Measurements from ENCODE around the gene AGAP1. TPM values are rescaled to one million over a fixed set of nuclear protein-coding genes. Genes with fewer than 3 reads are reported as not detected.

Gene AGAP1
- total RNA-seq, 1 donor from 2014 or later = 39.4 TPM

GRCh38 chr2:235592836-235593235 lies 99.0 kb downstream of the AGAP1 start:
- Mint-ChIP-seq H3K27me3 (ENCODE audit: low read depth, unreplicated experiment) (no peaks in the 10 kb centered on the region), H3K4me1 (ENCODE audit: low read depth, unreplicated experiment) (peaks cover 10% of the 10 kb centered on the region), H3K36me3 (ENCODE audit: low read depth, unreplicated experiment) (peaks cover 2% of the 10 kb centered on the region), H3K9me3 (ENCODE audit: unreplicated experiment) (peaks cover 2% of the 10 kb centered on the region), H3K27ac (ENCODE audit: unreplicated experiment) (peak overlapping the region; percentile 63), H3K4me3 (ENCODE audit: unreplicated experiment) (no peak overlapping the region)
- no peak overlapping the region for H3K4me3 ChIP-seq (ENCODE audit: insufficient read depth, low read depth, low read length)
- no peak overlapping the region for H3K27ac ChIP-seq (ENCODE audit: low read depth, low read length)
- H3K9ac ChIP-seq (ENCODE audit: low read length) = no peak overlapping the region
- no peak for FAIRE-seq
- no peak for TF ChIP-seq EZH2 (IDR thresholded peaks at IDR 0.05; ENCODE audit: insufficient read depth, low read length)
- TF ChIP-seq CTCF (IDR thresholded peaks at IDR 0.05; ENCODE audit: insufficient read depth, low read depth, low read length) = no peak
- no peaks in the 10 kb centered on the region for H3K4me1 ChIP-seq (ENCODE audit: insufficient read depth, low read length)
- no peaks in the 10 kb centered on the region for H3K9me3 ChIP-seq (ENCODE audit: insufficient read depth, low read depth, low read length)
- no peaks in the 10 kb centered on the region for H3K79me2 ChIP-seq (ENCODE audit: insufficient read depth, low read length)
- no peak overlapping the region for H3K4me2 ChIP-seq (ENCODE audit: low read length)
- H4K20me1 ChIP-seq (ENCODE audit: insufficient read depth, low read length) = peaks cover 68% of the 10 kb centered on the region
- no peak overlapping the region for H2AFZ ChIP-seq (ENCODE audit: low read depth, low read length)
- H3K36me3 ChIP-seq (ENCODE audit: insufficient read depth, low read length) = no peaks in the 10 kb centered on the region
- no peak for DNase-seq (ENCODE audit: low read depth)
- H3K27me3 ChIP-seq (ENCODE audit: insufficient read depth, low read length) = no peaks in the 10 kb centered on the region

DNA sequence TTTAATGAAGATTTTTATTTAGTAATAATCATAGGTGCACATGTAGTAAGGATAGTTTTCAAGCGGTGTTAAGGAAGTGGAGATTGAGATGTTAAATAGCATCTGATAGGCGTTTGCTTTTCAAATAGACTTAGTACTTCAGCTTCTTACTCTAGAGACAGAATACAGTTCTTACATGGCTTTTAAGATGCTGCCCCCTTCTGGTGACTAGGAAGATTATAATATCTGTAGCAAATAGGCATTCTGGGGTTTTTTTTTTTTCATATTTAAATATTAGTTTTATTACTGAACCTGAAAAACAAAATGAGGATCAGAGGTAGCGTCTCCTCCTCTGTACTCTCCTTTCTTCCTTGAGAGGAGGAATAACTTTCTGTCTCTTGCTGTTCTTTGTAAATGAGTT lies 100.2 kb downstream of the AGAP1 start:
- FAIRE-seq = no peak
- H3K4me1 ChIP-seq (ENCODE audit: insufficient read depth, low read length) = no peaks in the 10 kb centered on the region
- no peak overlapping the region for H3K9ac ChIP-seq (ENCODE audit: low read length)
- H3K36me3 ChIP-seq (ENCODE audit: insufficient read depth, low read length) = no peaks in the 10 kb centered on the region
- peaks cover 10% of the 10 kb centered on the region for H3K4me1 Mint-ChIP-seq (ENCODE audit: low read depth, unreplicated experiment)
- H3K4me3 ChIP-seq (ENCODE audit: insufficient read depth, low read depth, low read length) = no peak overlapping the region
- peaks cover 68% of the 10 kb centered on the region for H4K20me1 ChIP-seq (ENCODE audit: insufficient read depth, low read length)
- TF ChIP-seq CTCF (IDR thresholded peaks at IDR 0.05; ENCODE audit: insufficient read depth, low read depth, low read length) = peak; percentile 75
- no peak for TF ChIP-seq EZH2 (IDR thresholded peaks at IDR 0.05; ENCODE audit: insufficient read depth, low read length)
- H2AFZ ChIP-seq (ENCODE audit: low read depth, low read length) = no peak overlapping the region
- H3K9me3 Mint-ChIP-seq (ENCODE audit: unreplicated experiment) = peaks cover 2% of the 10 kb centered on the region
- H3K27ac Mint-ChIP-seq (ENCODE audit: unreplicated experiment) = no peak overlapping the region
- H3K4me2 ChIP-seq (ENCODE audit: low read length) = no peak overlapping the region
- peak; percentile 77 for DNase-seq (ENCODE audit: low read depth)
- H3K9me3 ChIP-seq (ENCODE audit: insufficient read depth, low read depth, low read length) = no peaks in the 10 kb centered on the region
- H3K79me2 ChIP-seq (ENCODE audit: insufficient read depth, low read length) = no peaks in the 10 kb centered on the region
- H3K4me3 Mint-ChIP-seq (ENCODE audit: unreplicated experiment) = no peak overlapping the region
- no peak overlapping the region for H3K27ac ChIP-seq (ENCODE audit: low read depth, low read length)
- H3K36me3 Mint-ChIP-seq (ENCODE audit: low read depth, unreplicated experiment) = peaks cover 2% of the 10 kb centered on the region
- H3K27me3 Mint-ChIP-seq (ENCODE audit: low read depth, unreplicated experiment) = no peaks in the 10 kb centered on the region
- no peaks in the 10 kb centered on the region for H3K27me3 ChIP-seq (ENCODE audit: insufficient read depth, low read length)

DNA sequence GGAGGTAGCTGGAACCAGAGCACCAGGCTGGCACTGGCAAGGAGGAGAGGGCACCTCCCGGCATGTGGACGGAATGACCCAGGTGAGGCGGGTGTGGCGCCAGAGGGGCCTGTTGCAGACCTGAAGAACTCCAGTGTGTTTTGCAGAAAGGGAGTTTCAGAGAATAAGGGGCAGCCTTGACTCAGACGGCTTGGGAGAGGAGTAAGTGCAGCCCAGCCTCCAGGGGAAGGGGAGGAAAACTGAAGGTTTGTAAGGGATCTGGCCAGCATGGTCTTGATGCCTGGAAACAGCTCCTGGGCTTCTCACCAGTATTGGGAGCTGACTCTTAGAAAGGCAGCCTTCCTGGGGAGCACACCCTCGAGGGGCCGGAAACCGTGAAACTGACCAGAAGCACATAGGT lies 101.1 kb downstream of the AGAP1 start:
- H4K20me1 ChIP-seq (ENCODE audit: insufficient read depth, low read length) = peaks cover 77% of the 10 kb centered on the region
- no peaks in the 10 kb centered on the region for H3K79me2 ChIP-seq (ENCODE audit: insufficient read depth, low read length)
- no peaks in the 10 kb centered on the region for H3K36me3 Mint-ChIP-seq (ENCODE audit: low read depth, unreplicated experiment)
- H3K27ac ChIP-seq (ENCODE audit: low read depth, low read length) = no peak overlapping the region
- no peaks in the 10 kb centered on the region for H3K36me3 ChIP-seq (ENCODE audit: insufficient read depth, low read length)
- H2AFZ ChIP-seq (ENCODE audit: low read depth, low read length) = no peak overlapping the region
- FAIRE-seq (no peak), DNase-seq (ENCODE audit: low read depth) (no peak)
- H3K9me3 ChIP-seq (ENCODE audit: insufficient read depth, low read depth, low read length) = no peaks in the 10 kb centered on the region
- peaks cover 10% of the 10 kb centered on the region for H3K4me1 Mint-ChIP-seq (ENCODE audit: low read depth, unreplicated experiment)
- no peaks in the 10 kb centered on the region for H3K27me3 ChIP-seq (ENCODE audit: insufficient read depth, low read length)
- no peak overlapping the region for H3K9ac ChIP-seq (ENCODE audit: low read length)
- H3K27me3 Mint-ChIP-seq (ENCODE audit: low read depth, unreplicated experiment) = peaks cover under 1% of the 10 kb centered on the region
- H3K4me2 ChIP-seq (ENCODE audit: low read length) = no peak overlapping the region
- no peak overlapping the region for H3K4me3 ChIP-seq (ENCODE audit: insufficient read depth, low read depth, low read length)
- no peaks in the 10 kb centered on the region for H3K9me3 Mint-ChIP-seq (ENCODE audit: unreplicated experiment)
- no peak overlapping the region for H3K4me3 Mint-ChIP-seq (ENCODE audit: unreplicated experiment)
- no peak for TF ChIP-seq EZH2 (IDR thresholded peaks at IDR 0.05; ENCODE audit: insufficient read depth, low read length)
- TF ChIP-seq CTCF (IDR thresholded peaks at IDR 0.05; ENCODE audit: insufficient read depth, low read depth, low read length) = no peak
- H3K4me1 ChIP-seq (ENCODE audit: insufficient read depth, low read length) = no peaks in the 10 kb centered on the region
- peak overlapping the region; percentile 18 for H3K27ac Mint-ChIP-seq (ENCODE audit: unreplicated experiment)
